ENCODE measurements around the gene CDIP1.

Gene CDIP1

GRCh38 chr16:4539716-4540284 is 1.2 kb upstream of the CDIP1 start:
- no peak for DNase-seq (ENCODE audit: low read depth in 2 of 3, low spot score in 2 of 3)

- DNase-seq (ENCODE audit: low read depth in 2 of 3, low spot score in 2 of 3) = no peak
Measured at GRCh38 chr16:4537376-4538343, 913 bp downstream of the CDIP1 start.

DNA sequence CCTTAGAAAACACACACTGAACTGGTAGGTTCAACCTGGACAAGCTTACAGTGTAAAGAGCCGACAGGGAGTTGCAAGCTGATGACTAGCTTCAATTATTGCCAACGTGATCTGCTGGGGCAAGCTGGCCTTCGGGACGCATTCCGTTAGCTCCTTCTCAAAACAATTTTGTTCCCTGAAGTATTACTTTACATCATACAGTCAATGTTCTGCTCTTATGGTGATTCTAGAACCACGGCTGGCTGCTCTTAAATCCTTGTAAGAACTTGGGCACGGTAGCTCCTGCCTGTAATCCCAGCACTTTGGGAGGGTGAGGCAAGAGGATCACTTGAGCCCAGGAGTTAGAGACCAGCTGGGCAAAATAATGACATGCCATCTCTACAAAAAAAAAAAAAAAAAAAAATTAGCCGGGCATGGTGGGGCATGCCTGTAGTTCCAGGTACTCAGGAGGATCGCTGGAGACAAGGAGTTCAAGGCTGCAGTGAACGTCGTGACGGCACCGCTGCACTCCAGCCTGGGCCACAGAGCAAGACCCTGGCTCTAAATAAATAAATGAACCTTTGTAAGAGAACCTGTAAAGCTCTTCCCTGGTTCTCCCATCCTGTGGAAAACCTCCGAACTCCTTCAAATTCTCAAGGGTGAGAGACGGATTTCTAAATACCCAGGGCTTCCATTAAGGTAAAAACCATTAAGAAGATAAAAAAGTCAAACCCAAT is 2.0 kb downstream of the CDIP1 start:
- DNase-seq (ENCODE audit: low read depth in 2 of 3, low spot score in 2 of 3) = no peak

- no peak for DNase-seq (ENCODE audit: low read depth in 2 of 3, low spot score in 2 of 3)
Measured at GRCh38 chr16:4535627-4536108, 2.9 kb downstream of the CDIP1 start.

DNA sequence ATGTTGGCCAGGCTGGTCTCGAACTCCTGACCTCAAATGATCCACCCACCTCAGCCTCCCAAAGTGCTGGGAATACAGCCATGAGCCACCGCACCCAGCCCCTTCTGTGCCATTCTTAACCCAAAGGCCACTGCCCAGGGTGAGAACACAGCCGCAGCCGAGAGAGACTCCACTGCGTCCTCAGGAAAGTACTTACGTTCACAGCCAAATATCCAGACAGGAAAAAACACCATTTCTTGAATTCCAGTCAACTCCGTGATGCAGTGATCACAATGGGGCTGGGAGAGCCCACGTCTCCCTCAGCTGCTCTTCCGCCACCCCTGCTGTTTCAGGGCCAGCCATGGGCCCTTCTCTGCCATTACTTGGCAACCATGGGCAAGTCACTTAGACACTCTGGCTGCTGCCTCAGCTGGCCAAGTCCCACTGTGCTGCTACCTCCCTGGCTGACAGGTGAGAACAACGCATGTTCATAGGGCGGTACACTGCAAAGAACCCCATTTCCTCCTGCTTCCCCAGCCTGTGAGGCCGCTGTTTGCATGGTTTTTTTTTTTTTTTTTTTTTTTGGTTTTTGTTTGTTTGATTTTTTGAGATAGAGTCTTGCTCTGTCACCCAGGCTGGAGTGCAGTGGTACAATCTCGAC is 4.3 kb downstream of the CDIP1 start:
- no peak for DNase-seq (ENCODE audit: low read depth in 2 of 3, low spot score in 2 of 3)

- DNase-seq (ENCODE audit: low read depth in 2 of 3, low spot score in 2 of 3) = no peak
Measured at GRCh38 chr16:4533490-4533889, 5.1 kb downstream of the CDIP1 start.

DNA sequence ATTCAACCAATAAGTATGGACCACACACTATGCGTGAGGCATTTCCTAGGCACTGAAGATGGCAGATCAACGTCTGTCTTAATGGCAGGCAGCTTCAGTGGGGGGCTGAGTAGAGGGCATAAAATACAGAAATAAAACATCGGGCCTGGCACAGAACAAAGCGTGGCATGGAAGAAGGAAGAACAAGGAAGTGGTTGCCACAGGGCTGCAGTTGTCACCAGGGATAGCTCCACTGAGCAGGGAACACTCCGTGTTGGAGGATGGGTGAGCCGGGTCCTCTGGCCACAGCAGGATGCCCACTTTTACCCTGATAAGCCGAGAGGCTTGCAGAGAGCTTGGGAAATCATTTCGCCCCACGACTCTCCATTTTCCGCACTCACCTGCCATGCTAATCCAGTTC is 6.3 kb downstream of the CDIP1 start:
- DNase-seq (ENCODE audit: low read depth in 2 of 3, low spot score in 2 of 3) = no peak

- no peak for DNase-seq (ENCODE audit: low read depth in 2 of 3, low spot score in 2 of 3)
Measured at GRCh38 chr16:4531811-4532210, 6.8 kb downstream of the CDIP1 start.

DNA sequence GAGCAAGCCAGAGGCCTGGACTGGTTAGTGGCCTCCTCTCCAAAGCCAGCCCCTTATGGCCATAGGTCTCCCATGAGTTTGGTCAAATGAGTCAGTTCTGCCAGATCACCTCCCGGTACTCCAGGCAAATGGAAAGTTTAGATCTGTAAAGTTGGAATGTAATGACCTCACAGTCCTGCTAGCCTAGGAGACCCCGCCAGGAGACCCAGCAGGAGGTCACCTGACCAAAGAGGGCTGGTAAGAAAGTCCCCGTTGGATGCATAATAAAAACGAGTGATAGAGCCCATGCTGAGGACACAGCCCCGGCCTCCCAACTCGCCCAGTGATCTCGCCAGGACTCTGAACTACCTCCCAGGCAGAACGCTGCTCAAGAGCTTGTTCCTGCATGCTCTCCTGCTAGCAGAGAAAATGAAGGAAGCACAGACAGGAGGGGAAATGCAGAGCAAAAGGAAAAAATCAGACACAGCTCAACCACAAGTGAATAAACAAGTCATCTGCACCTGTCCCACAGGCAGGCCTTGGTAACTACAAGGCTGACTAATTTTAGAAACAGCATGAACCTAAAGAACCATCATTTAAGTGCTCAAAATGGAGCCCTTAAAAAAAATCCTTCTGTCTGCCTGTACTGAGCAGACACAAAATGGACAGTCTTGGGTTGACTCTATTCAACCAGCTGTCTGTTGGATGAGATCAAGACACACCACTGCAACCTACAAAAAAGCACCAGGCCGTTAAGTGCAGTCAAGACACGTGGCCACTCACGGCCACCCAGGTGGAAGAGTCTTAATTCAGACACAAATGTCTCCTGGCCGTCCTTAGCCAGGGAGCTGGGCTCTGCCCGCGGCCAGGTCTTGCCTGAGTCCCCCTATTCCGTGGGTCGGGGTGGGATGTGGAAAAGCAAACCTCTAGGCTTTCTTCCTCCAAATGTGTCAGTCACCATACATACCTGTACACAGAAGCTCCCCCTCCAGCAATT is 9.2 kb downstream of the CDIP1 start:
- no peak for DNase-seq (ENCODE audit: low read depth in 2 of 3, low spot score in 2 of 3)

- DNase-seq (ENCODE audit: low read depth in 2 of 3, low spot score in 2 of 3) = no peak
Measured at GRCh38 chr16:4525634-4526277, 12.8 kb downstream of the CDIP1 start.

- no peak for DNase-seq (ENCODE audit: low read depth in 2 of 3, low spot score in 2 of 3)
Measured at GRCh38 chr16:4525069-4525468, 13.5 kb downstream of the CDIP1 start.

DNA sequence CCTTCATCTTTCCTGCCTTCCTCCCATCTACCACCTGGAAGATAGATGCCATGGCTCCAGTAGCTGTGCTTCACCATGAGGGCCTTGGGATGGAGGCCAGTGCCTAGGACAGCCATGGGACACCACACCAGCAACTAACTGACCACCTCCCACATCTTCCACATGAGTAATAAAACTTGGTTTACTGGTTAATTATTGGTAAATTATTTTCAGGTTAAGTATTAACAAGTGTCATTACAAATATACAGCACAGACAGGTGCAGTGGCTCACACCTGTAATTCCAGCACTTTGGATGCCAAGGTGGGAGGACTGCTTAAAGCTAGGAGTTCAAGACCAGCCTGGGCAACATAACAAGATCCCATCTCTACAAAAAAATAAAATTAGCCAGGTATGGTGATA is 14.0 kb downstream of the CDIP1 start:
- no peak for DNase-seq (ENCODE audit: low read depth in 2 of 3, low spot score in 2 of 3)

GRCh38 chr16:4523686-4524085 is 14.9 kb downstream of the CDIP1 start:
- DNase-seq (ENCODE audit: low read depth in 2 of 3, low spot score in 2 of 3) = no peak

DNA sequence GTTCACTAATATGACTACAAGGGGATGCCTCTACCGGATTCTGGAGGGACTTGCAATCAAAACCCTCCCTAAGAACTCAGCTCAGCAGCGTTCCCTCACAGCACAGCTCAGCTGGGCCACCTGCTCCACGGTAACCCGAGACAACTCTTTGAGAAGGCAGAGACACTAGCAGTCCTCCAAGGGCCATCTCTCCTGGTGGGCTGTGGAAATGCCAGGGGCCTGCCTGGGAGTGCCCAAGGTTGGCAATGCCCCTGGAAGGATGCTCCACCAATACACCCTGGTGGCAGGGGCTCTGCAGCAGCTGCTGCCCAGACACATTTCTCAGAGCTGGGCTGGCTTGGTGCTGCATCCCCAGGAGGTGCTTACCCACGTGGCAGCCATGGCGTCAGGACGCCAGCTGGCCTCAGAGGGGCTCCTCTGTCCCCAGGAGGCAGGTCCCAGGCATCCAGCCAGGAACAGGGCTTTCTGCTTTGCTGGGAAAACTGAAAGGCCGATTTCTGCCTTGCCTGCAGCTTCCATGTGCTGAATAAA is 16.5 kb downstream of the CDIP1 start:
- no peak for DNase-seq (ENCODE audit: low read depth in 2 of 3, low spot score in 2 of 3)

DNA sequence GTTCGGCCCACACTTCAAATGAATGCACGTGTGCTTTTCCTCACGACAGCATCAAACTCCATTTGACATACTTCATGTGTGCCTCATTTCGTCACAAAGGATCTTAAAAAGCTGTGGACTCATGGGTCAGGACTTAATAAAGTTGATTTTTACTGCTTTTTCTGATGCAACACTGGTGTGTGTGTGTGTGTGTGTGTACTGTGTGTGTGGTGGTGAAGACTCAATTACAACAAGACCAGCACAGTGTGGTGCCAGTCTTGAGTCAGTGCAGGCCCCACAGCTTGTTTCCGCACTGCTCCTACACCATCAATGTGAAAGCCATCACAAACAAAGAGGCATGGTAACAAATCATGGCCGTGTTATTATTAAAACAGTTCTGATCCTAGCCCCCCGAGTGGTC is 17.7 kb downstream of the CDIP1 start:
- DNase-seq (ENCODE audit: low read depth in 2 of 3, low spot score in 2 of 3) = no peak

DNA sequence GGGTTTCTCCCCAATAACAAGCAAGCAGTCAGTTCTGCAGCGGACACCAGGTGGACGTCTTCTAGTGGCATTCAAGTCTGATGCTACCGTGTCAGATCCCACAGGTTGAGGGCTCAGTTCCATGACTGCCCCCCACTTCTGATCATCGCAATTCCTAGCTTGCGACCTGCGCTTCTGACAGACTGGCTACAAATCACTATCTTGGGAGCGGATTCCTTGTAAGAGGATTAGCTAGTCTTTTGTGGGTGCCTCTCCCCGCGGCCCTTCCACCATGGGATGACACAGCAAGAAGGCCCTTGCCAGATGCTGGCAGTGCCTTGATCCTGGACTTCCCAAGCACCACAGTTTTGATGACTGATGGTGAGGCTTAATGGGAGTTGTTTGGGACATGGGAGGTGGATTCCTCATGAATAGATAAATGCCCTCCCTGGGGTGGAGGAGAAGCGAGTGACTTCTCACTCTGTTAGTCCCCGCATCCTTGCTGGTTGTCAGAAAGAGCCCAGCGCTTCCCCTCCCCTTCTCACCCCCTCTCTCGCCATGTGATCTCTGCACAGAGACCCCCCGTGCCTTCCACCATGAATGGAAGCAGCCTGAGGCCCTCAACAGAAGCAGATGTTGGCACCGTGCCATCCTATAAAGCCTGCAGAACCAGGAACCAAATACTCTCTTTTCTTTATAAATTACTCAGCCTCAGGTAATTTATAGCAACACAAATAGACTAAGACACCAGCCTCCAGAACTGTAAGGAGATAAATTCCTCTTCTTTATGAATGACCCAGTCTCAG is 19.1 kb downstream of the CDIP1 start:
- DNase-seq (ENCODE audit: low read depth in 2 of 3, low spot score in 2 of 3) = no peak

GRCh38 chr16:4517812-4518680 is 20.5 kb downstream of the CDIP1 start:
- DNase-seq (ENCODE audit: low read depth in 2 of 3, low spot score in 2 of 3) = no peak

Data from activated CD8-positive, alpha-beta memory T cell treated with anti-CD3 and anti-CD28 coated beads for 48 hours (primary cell).